ENCODE data around the gene EGFR.
A peak's percentile ranks its signal among the peaks of the same experiment; 100 is the strongest.

EGFR gene

GRCh38 chr7:55018361-55019190 lies at the start of gene EGFR:
EGFR (plus strand) TSS chr7:55019017; CDS start chr7:55019278, 261 bp downstream.
- peak; percentile 80 for DNase-seq

GRCh38 chr7:54969208-54969967 lies 49.4 kb upstream of the EGFR start:
- DNase-seq: no peak

- no peak for DNase-seq
Measured at GRCh38 chr7:54972733-54973294, 46.0 kb upstream of the EGFR start.

GRCh38 chr7:54978364-54979116 lies 40.3 kb upstream of the EGFR start:
- DNase-seq: no peak

- no peak for DNase-seq
Measured at GRCh38 chr7:54980521-54980920, 38.3 kb upstream of the EGFR start.

GRCh38 chr7:54981913-54982312 lies 36.9 kb upstream of the EGFR start:
- DNase-seq: no peak

- DNase-seq: no peak
Measured at GRCh38 chr7:54985426-54986330, 33.1 kb upstream of the EGFR start.

GRCh38 chr7:54986716-54987115 lies 32.1 kb upstream of the EGFR start:
- no peak for DNase-seq

- DNase-seq: no peak
Measured at GRCh38 chr7:54987772-54988171, 31.0 kb upstream of the EGFR start.

GRCh38 chr7:54988516-54988915 lies 30.3 kb upstream of the EGFR start:
- no peak for DNase-seq

GRCh38 chr7:54989453-54990225 lies 29.2 kb upstream of the EGFR start:
- DNase-seq: no peak

GRCh38 chr7:54991341-54991740 lies 27.5 kb upstream of the EGFR start:
- no peak for DNase-seq

GRCh38 chr7:54992871-54993475 lies 25.8 kb upstream of the EGFR start:
- no peak for DNase-seq

- DNase-seq: no peak
Measured at GRCh38 chr7:54995166-54995565, 23.7 kb upstream of the EGFR start.

GRCh38 chr7:54995610-54996363 lies 23.0 kb upstream of the EGFR start:
- no peak for DNase-seq

- DNase-seq: no peak
Measured at GRCh38 chr7:54996391-54996790, 22.4 kb upstream of the EGFR start.

GRCh38 chr7:55004579-55004978 lies 14.2 kb upstream of the EGFR start:
- DNase-seq: no peak

- no peak for DNase-seq
Measured at GRCh38 chr7:55005241-55005851, 13.5 kb upstream of the EGFR start.

- no peak for DNase-seq
Measured at GRCh38 chr7:55006499-55006898, 12.3 kb upstream of the EGFR start.

- DNase-seq: no peak
Measured at GRCh38 chr7:55013851-55014250, 5.0 kb upstream of the EGFR start.
